Ishikawa (cell line): ENCODE measurements around the gene CERS6.
A peak's percentile ranks its signal among the peaks of the same experiment; 100 is the strongest.

Experiments
- CEBPB ChIP-seq: IDR thresholded peaks from 2 replicates; pipeline ENCODE4 v1.6.1; 2012
- CREB1 ChIP-seq: IDR thresholded peaks from 2 replicates; pipeline ENCODE4 v1.6.1; 2012; ENCODE audit warnings: low read depth
- EGR1 ChIP-seq: IDR thresholded peaks from 2 replicates; pipeline ENCODE4 v1.6.1; 2012
- EP300 ChIP-seq: IDR thresholded peaks from 2 replicates; pipeline ENCODE4 v1.6.1; 2012; ENCODE audit warnings: borderline replicate concordance
- FOXM1 ChIP-seq: IDR thresholded peaks from 2 replicates; pipeline ENCODE4 v1.6.1; 2012; ENCODE audit warnings: low read depth, borderline replicate concordance
- MAX ChIP-seq: IDR thresholded peaks from 2 replicates; pipeline ENCODE4 v1.6.1; 2012
- NFIC ChIP-seq: IDR thresholded peaks from 2 replicates; pipeline ENCODE4 v1.6.1; 2012
- RAD21 ChIP-seq: IDR thresholded peaks from 2 replicates; pipeline ENCODE4 v1.6.1; 2012; ENCODE audit warnings: low read depth
- TAF1 ChIP-seq: IDR thresholded peaks from 2 replicates; pipeline ENCODE4 v1.6.1; 2012; ENCODE audit warnings: low read depth, mild to moderate bottlenecking
- TCF12 ChIP-seq: IDR thresholded peaks from 2 replicates; pipeline ENCODE4 v1.6.1; 2012; ENCODE audit warnings: low read depth
- TEAD4 ChIP-seq: IDR thresholded peaks from 2 replicates; pipeline ENCODE4 v1.6.1; 2012
- YY1 ChIP-seq: IDR thresholded peaks from 2 replicates; pipeline ENCODE4 v1.6.1; 2012; ENCODE audit warnings: low read depth
- ZBTB7A ChIP-seq: IDR thresholded peaks from 2 replicates; pipeline ENCODE4 v1.6.1; 2012; ENCODE audit warnings: low read depth
- TF ChIP-seq, protein P1 (sequence below): IDR thresholded peaks from 2 replicates; pipeline ENCODE4 v1.6.1; 2012; ENCODE audit warnings: low read depth, mild to moderate bottlenecking
- TF ChIP-seq, protein P2 (sequence below): IDR thresholded peaks from 2 replicates; pipeline ENCODE4 v1.6.1; 2012

Gene CERS6

GRCh38 chr2:168770796-168771195 lies 314.7 kb downstream of the CERS6 start:
- TF ChIP-seq, protein P1, sequence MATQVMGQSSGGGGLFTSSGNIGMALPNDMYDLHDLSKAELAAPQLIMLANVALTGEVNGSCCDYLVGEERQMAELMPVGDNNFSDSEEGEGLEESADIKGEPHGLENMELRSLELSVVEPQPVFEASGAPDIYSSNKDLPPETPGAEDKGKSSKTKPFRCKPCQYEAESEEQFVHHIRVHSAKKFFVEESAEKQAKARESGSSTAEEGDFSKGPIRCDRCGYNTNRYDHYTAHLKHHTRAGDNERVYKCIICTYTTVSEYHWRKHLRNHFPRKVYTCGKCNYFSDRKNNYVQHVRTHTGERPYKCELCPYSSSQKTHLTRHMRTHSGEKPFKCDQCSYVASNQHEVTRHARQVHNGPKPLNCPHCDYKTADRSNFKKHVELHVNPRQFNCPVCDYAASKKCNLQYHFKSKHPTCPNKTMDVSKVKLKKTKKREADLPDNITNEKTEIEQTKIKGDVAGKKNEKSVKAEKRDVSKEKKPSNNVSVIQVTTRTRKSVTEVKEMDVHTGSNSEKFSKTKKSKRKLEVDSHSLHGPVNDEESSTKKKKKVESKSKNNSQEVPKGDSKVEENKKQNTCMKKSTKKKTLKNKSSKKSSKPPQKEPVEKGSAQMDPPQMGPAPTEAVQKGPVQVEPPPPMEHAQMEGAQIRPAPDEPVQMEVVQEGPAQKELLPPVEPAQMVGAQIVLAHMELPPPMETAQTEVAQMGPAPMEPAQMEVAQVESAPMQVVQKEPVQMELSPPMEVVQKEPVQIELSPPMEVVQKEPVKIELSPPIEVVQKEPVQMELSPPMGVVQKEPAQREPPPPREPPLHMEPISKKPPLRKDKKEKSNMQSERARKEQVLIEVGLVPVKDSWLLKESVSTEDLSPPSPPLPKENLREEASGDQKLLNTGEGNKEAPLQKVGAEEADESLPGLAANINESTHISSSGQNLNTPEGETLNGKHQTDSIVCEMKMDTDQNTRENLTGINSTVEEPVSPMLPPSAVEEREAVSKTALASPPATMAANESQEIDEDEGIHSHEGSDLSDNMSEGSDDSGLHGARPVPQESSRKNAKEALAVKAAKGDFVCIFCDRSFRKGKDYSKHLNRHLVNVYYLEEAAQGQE: no peak
- no peak for TF ChIP-seq ZBTB7A
- no peak for TF ChIP-seq RAD21
- no peak for TF ChIP-seq EGR1
- no peak for TF ChIP-seq CEBPB
- TF ChIP-seq YY1: no peak
- TF ChIP-seq TAF1: no peak
- no peak for TF ChIP-seq TCF12
- TF ChIP-seq FOXM1: no peak
- TF ChIP-seq, protein P2, sequence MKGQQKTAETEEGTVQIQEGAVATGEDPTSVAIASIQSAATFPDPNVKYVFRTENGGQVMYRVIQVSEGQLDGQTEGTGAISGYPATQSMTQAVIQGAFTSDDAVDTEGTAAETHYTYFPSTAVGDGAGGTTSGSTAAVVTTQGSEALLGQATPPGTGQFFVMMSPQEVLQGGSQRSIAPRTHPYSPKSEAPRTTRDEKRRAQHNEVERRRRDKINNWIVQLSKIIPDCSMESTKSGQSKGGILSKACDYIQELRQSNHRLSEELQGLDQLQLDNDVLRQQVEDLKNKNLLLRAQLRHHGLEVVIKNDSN: no peak
- no peak for TF ChIP-seq EP300
- TF ChIP-seq MAX: no peak
- TF ChIP-seq CREB1: no peak
- TF ChIP-seq NFIC: no peak
- no peak for TF ChIP-seq TEAD4

GRCh38 chr2:168772704-168773103 lies 316.6 kb downstream of the CERS6 start:
- no peak for TF ChIP-seq TEAD4
- no peak for TF ChIP-seq CEBPB
- TF ChIP-seq FOXM1: no peak
- TF ChIP-seq TAF1: no peak
- no peak for TF ChIP-seq TCF12
- TF ChIP-seq YY1: no peak
- TF ChIP-seq, protein P1: no peak
- no peak for TF ChIP-seq RAD21
- TF ChIP-seq MAX: no peak
- TF ChIP-seq ZBTB7A: no peak

DNA sequence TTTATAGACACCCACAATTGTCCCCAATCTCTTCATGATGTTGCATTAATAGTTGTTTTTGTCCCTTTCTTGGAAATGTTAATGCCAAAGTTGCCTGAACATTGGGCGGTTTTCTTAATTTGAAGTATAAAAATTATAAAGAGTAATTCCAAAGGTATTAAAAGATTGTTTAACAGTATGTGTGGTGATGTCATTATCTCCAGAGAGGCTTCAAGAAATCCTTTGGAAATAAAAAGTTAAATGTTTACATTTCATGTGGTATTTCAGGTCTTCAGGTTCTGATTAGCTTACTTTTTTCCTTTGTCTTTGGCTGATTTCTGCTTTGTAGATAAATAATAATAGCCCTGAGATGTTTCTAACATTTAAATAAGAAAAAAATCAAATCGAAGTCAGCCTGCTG lies 317.1 kb downstream of the CERS6 start:
- TF ChIP-seq MAX: no peak
- no peak for TF ChIP-seq CEBPB
- TF ChIP-seq YY1: no peak
- no peak for TF ChIP-seq TEAD4
- TF ChIP-seq, protein P1: no peak
- no peak for TF ChIP-seq FOXM1
- TF ChIP-seq NFIC: no peak
- no peak for TF ChIP-seq EGR1
- no peak for TF ChIP-seq ZBTB7A
- TF ChIP-seq RAD21: no peak
- no peak for TF ChIP-seq TAF1
- TF ChIP-seq TCF12: no peak
- TF ChIP-seq EP300: no peak
- TF ChIP-seq CREB1: no peak
- TF ChIP-seq, protein P2: no peak

- TF ChIP-seq TAF1: no peak
- TF ChIP-seq CREB1: no peak
- TF ChIP-seq EGR1: no peak
- TF ChIP-seq, protein P1: no peak
- TF ChIP-seq MAX: peak; percentile 68
- no peak for TF ChIP-seq CEBPB
- TF ChIP-seq ZBTB7A: no peak
- TF ChIP-seq, protein P2: no peak
- TF ChIP-seq RAD21: peak; percentile 82
- 0 out of 2 replicates have a peak, but pooled peaks have one; percentile 2 for TF ChIP-seq TEAD4
- TF ChIP-seq FOXM1: no peak
- no peak for TF ChIP-seq EP300
- no peak for TF ChIP-seq TCF12
- TF ChIP-seq NFIC: peak; percentile 80
- no peak for TF ChIP-seq YY1
Observed at GRCh38 chr2:168773719-168774521, 317.8 kb downstream of the CERS6 start.
